ENCODE measurements around the gene PTGR3.

DNA sequence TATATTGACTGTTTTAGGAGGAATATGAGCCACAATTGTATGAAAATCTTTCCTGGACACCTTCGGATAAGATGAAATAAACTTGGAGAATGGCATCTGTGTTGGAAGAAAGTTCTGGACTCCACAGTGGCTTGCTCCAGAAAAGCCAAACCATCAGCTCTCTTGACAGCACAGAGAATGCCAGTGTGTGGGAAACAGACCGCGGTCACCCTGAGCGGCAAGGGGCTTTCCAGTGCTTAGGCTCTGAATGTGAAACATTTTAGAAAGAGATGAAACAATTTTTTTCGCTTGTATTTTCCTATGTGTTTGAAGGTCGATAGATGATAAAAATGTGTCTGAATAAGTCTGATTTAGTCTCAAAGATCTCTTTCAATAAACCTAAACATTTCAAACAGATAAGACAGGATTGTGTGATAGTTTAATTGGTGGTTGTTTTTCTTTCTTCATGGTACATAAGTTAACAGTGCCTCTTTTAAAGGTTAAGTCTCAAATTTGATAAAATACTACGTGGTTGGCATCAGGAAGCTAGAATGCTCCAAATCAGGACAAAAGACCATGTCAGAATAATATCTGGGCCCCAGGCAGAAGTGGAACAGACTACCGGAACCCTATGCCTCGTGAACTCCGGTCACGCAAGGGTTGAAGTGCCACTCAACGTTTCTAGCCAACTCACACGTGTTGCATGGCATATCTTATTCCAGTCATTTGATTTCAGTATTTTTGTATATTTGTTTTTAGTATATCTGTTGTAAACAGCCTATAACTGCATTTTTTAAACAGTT, 28.9 kb downstream of the PTGR3 start:
- TF ChIP-seq EP300 (IDR thresholded peaks at IDR 0.05) (no peak), POLR2A (IDR thresholded peaks at IDR 0.05) (no peak)
- TF ChIP-seq, protein P1, sequence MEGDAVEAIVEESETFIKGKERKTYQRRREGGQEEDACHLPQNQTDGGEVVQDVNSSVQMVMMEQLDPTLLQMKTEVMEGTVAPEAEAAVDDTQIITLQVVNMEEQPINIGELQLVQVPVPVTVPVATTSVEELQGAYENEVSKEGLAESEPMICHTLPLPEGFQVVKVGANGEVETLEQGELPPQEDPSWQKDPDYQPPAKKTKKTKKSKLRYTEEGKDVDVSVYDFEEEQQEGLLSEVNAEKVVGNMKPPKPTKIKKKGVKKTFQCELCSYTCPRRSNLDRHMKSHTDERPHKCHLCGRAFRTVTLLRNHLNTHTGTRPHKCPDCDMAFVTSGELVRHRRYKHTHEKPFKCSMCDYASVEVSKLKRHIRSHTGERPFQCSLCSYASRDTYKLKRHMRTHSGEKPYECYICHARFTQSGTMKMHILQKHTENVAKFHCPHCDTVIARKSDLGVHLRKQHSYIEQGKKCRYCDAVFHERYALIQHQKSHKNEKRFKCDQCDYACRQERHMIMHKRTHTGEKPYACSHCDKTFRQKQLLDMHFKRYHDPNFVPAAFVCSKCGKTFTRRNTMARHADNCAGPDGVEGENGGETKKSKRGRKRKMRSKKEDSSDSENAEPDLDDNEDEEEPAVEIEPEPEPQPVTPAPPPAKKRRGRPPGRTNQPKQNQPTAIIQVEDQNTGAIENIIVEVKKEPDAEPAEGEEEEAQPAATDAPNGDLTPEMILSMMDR (IDR thresholded peaks at IDR 0.05) = no peak
